Adrenal gland (tissue), 12 donors: ENCODE data around the gene TFDP1. TPM values are rescaled to one million over a fixed set of nuclear protein-coding genes. Genes with fewer than 3 reads are reported as not detected.

Source experiments
- DNase-seq, 7 donors: peaks; one replicate each; pipeline ENCODE4 v3.0.0-alpha.2; 2019 to 2020
- H3K27ac ChIP-seq, 5 donors: fragments of 200-600 bp; sonication (generic) in 4 of 5; 1 replicate in 3 of 5; 2 replicates in 2 of 5; pipeline versions ENCODE4 v1.5.1 to v1.8.0; 2016 to 2020; ENCODE audit warnings: mild to moderate bottlenecking in 1 of 5
- H3K27me3 ChIP-seq: fragments of 200-600 bp; 2 replicates; pipeline ENCODE4 v1.8.0; 2021
- H3K36me3 ChIP-seq, 2 donors: fragments of 200-600 bp; replicated peaks in 1 of 2; 1 replicate in 1 of 2; 2 replicates in 1 of 2; pipeline versions ENCODE4 v1.5.1 to v1.8.0; 2018 to 2022
- H3K4me1 ChIP-seq, 2 donors: fragments of 200-600 bp; replicated peaks in 1 of 2; 1 replicate in 1 of 2; 2 replicates in 1 of 2; pipeline versions ENCODE4 v1.5.1 to v1.8.0; 2018 to 2021
- H3K4me3 ChIP-seq, 4 donors: fragments of 200-600 bp; sonication (generic) in 3 of 4; one replicate each; pipeline ENCODE4 v1.5.1; 2016 to 2018
- H3K9me3 ChIP-seq, 3 donors: fragments of 200-600 bp; sonication (generic) in 1 of 3; replicated peaks in 1 of 3; 1 replicate in 2 of 3; 2 replicates in 1 of 3; pipeline versions ENCODE4 v1.5.1 to v1.8.0; 2016 to 2021
- CTCF ChIP-seq, 6 experiments: fragments of 450-650 bp in 4 of 6; fragments of 200-600 bp in 2 of 6; sonication (generic) in 1 of 6; IDR thresholded peaks; 1 replicate in 5 of 6; 2 replicates in 1 of 6; pipeline versions ENCODE4 v1.5.1 to v1.8.0; 2016 to 2021; ENCODE audit warnings: antibody characterized with exemption in 6 of 6, mild to moderate bottlenecking in 2 of 6, moderate library complexity in 1 of 6
- POLR2A ChIP-seq, 2 donors: fragments of 450-650 bp; IDR thresholded peaks; one replicate each; pipeline ENCODE4 v1.6.1; 2017; ENCODE audit warnings: antibody characterized with exemption in 2 of 2, mild to moderate bottlenecking in 2 of 2, moderate library complexity in 1 of 2
- WGBS, 4 donors: extraction: QIAGEN DNeasy Blood & Tissue Kit in 2 of 4; methylation state at CpG; one replicate each; pipeline versions ENCODE4 v1.1.5 to v1.1.7; 2013 to 2017; 5-methylcytosine and 5-hydroxymethylcytosine counted together
- intact Hi-C, 2 donors: fragments of 100-400 bp; cut with DNase I; formaldehyde crosslinking; loops; one replicate each; pipeline versions ENCODE4 v1.14.1 to v1.15.0; 2022 to 2023
- polyA plus RNA-seq, 3 donors: library from polyadenylated mRNA; stranded (reverse); fragments of 200-250 nt in 2 of 3; fragments of 350-450 nt in 1 of 3; fragmentation: Illumina TruSeq in 1 of 3; extraction: RNeasy Lipid Tissue Mini Kit (QIAGEN cat#74804) in 1 of 3; gene quantifications; one replicate each; pipeline ENCODE4 v1.2.3, GENCODE V29; 2013 to 2014
- total RNA-seq, 9 donors: library from RNA; depleted of rRNA in 4 of 9; stranded (reverse); fragments of >200 nt in 4 of 9; fragments of 120-200 nt in 1 of 9; fragmentation: NEBNext Ultra II Directional in 1 of 9; extraction: Animal tissue kit (Norgen Biotek cat#: 25700) in 1 of 9; gene quantifications; one replicate each; pipeline versions ENCODE4 v1.1.0 to v1.2.4, GENCODE V29; 2013 to 2023
- donor health status: healthy with polysubstance abuse.
- donor health status: Bipolar disorder and iron deficiency.
- donor health status: DM: yes; HTN: yes; CAD: no.
- donor health status: DM: no; HTN: no; CAD: no.
- donor health status: DM: no; HTN: no; CAD: no.
- donor health status: DM: yes; HTN: yes; CAD: no.

Gene TFDP1
- total and polyA plus RNA-seq, 12 donors = 16.5 to 50.0 (median 35.5) TPM

GRCh38 chr13:113654175-113654560 lies 69.6 kb downstream of the TFDP1 start:
- Histone ChIP-seq H3K4me3 (no peak overlapping the region), H3K9me3 (no peaks in the 10 kb centered on the region), H3K4me1 (no peaks in the 10 kb centered on the region), H3K27me3 (no peaks in the 10 kb centered on the region), H3K27ac (no peak overlapping the region), H3K36me3 (no peaks in the 10 kb centered on the region)
- intact Hi-C loops = no loop called here
- 62 to 65% (median 64%) methylated on average over 9 of the region's 9 CpGs for WGBS, 4 donors
- DNase-seq = peak in 2 of 7 donors; percentile 2 to 3
- TF ChIP-seq CTCF (IDR thresholded peaks at IDR 0.05) (no peak), POLR2A (IDR thresholded peaks at IDR 0.05) (no peak)

- Histone ChIP-seq H3K4me1 (no peaks in the 10 kb centered on the region), H3K27ac (no peak overlapping the region), H3K27me3 (no peaks in the 10 kb centered on the region), H3K4me3 (no peak overlapping the region), H3K9me3 (no peaks in the 10 kb centered on the region), H3K36me3 (no peaks in the 10 kb centered on the region)
- peak in 2 of 7 donors; percentile 5 to 11 for DNase-seq
- intact Hi-C loops = no loop called here
- TF ChIP-seq POLR2A (IDR thresholded peaks at IDR 0.05) (no peak), CTCF (IDR thresholded peaks at IDR 0.05) (no peak)
- WGBS, 4 donors = 86 to 92% (median 89%) methylated on average over 28 to 39 of the region's 39 CpGs
These were observed 70.2 kb downstream of the TFDP1 start for GRCh38 chr13:113654591-113655345.

- TF ChIP-seq POLR2A (IDR thresholded peaks at IDR 0.05) = no peak
- TF ChIP-seq CTCF (IDR thresholded peaks at IDR 0.05) = no peak
- 75 to 84% (median 75%) methylated on average over 9 to 15 of the region's 15 CpGs for WGBS, 4 donors
- Histone ChIP-seq H3K4me1 (no peaks in the 10 kb centered on the region), H3K27me3 (no peaks in the 10 kb centered on the region), H3K36me3 (no peaks in the 10 kb centered on the region), H3K27ac (no peak overlapping the region), H3K9me3 (no peaks in the 10 kb centered on the region), H3K4me3 (no peak overlapping the region)
- peak in 2 of 7 donors; percentile 2 to 9 for DNase-seq
- intact Hi-C loops = no loop called here
These were observed 70.9 kb downstream of the TFDP1 start for GRCh38 chr13:113655346-113656002.

GRCh38 chr13:113656003-113656588 lies 71.5 kb downstream of the TFDP1 start:
- H3K36me3 ChIP-seq = no peaks in the 10 kb centered on the region
- peak in 2 of 7 donors; percentile 1 to 12 for DNase-seq
- H3K27ac ChIP-seq = no peak overlapping the region
- H3K4me1 ChIP-seq = no peaks in the 10 kb centered on the region
- intact Hi-C loops = no loop called here
- 88 to 100% (median 89%) methylated on average over 5 to 25 of the region's 25 CpGs for WGBS, 4 donors
- no peak overlapping the region for H3K4me3 ChIP-seq
- peaks cover 0 to 4% (median 0%) of the 10 kb centered on the region in 3 donors for H3K9me3 ChIP-seq
- no peaks in the 10 kb centered on the region for H3K27me3 ChIP-seq
- no peak for TF ChIP-seq POLR2A (IDR thresholded peaks at IDR 0.05)
- TF ChIP-seq CTCF (IDR thresholded peaks at IDR 0.05) = no peak
